HTR-8/SVneo (cell line): Measurements from ENCODE around the gene SLC44A1.
A peak's percentile ranks its signal among the peaks of the same experiment; 100 is the strongest.

ENCODE experiments used
- DNase-seq: peaks from one replicate; pipeline ENCODE4 v3.0.0; 2011; ENCODE audit warnings: low spot score, mixed read lengths; ENCODE audit not compliant: insufficient read length
- FAIRE-seq: peaks from 2 replicates; lab custom pipeline; 2011; peaks lifted over from hg19 to GRCh38; lab: Jason Lieb, UNC

SLC44A1 gene

GRCh38 chr9:105295986-105296385 lies 51.5 kb downstream of the SLC44A1 start:
- DNase-seq (no peak), FAIRE-seq (no peak)

- DNase-seq (no peak), FAIRE-seq (no peak)
Measured at GRCh38 chr9:105296445-105296844, 52.0 kb downstream of the SLC44A1 start.

- no peak for FAIRE-seq
- DNase-seq, result peak; percentile 34
Measured at GRCh38 chr9:105296877-105297287, 52.4 kb downstream of the SLC44A1 start.

GRCh38 chr9:105297442-105298075 lies 53.1 kb downstream of the SLC44A1 start:
- FAIRE-seq (no peak), DNase-seq (no peak)

DNA sequence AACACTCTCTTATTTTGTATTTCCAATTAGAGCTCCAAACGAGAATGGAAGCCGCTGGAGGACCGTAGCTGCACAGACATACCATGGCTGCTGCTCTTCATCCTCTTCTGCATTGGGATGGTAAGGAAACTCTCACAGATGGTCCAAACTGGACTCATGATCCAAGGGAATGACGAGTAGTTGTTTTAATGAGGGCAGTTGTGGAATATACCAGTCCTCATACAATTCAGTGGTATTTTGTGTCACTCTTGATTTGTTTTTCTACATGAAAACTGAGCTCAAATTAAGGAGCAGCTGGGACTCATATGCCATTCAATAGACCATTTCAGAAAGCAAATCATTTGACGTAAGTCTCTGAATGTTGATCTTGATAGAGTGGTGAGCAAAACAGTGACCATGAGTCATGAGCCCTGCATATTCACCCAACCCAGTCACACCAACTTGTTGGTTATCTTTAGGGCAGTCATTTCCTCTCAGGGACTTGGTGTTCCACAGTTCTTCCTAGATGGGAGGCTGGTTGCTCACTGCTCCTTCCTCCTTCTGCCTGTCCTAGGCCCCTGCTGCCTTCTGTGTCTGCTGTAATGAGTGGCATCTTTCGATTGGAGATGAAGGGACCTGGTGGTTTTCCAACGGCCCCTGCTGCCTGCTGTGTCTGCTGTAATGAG lies 54.9 kb downstream of the SLC44A1 start:
- peak; percentile 67 for DNase-seq
- FAIRE-seq, result no peak

- DNase-seq (no peak), FAIRE-seq (no peak)
Measured at GRCh38 chr9:105302728-105303127, 58.3 kb downstream of the SLC44A1 start.

- FAIRE-seq (no peak), DNase-seq (no peak)
Measured at GRCh38 chr9:105305856-105306255, 61.4 kb downstream of the SLC44A1 start.

DNA sequence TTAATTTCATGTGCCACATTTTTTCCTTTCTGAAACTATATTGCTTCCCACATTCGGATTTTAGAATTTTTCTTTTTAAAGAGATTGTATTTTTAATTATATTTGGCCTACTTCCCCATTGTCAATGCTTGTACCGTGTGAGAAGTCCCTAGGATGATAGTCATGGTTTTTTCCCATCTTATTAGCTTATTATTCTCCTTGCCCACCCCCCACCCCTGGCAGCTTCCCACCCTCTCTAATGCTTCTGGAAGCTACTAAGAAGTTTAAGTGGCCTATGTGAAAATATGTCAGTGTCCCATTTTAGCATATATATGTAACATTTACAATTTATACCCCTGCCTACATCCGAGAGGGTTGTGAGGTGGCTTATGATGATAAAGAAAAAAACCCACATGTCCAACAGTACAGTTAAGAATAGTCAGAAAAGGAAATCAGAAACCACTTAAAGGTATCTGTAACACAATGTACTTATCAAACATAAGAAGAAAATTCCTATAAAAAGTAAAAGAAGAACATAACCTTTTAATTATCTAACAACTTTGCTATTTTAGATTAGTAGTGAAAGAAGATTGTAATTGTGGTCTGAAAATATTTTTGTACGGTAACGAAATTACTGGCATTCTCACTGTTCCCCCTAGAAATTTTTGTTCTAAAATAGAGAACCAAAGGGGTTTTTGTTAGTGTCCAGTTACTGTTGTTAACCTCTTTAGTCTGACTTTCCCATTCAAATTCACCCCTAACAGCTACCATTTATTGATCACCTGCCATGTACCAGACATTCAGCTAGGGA lies 62.1 kb downstream of the SLC44A1 start:
- FAIRE-seq (no peak), DNase-seq (no peak)

DNA sequence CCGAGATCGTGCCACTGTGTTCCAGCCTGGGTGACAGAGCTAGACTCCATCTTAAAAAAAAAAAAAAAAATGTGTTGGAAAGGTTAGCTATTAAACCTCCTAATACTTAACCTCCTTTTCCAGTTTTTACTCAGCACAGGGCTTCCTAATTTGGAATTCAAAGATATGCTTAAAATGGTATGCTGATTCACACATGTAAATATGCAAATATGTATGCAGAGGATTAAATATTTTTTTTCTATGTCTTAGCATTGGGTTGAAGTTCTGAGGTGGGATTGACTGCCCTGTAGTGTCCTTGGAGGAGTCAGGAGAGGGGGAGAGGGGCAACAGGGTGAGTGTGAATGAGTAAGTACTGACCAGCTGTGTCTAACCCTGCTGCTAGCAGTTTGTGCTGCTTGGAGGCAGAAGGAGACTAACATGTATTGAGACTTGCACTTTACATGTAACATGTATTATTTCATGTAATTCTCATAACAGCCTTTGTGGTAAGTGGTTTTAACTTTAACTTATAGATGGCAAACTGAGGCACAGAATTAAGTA lies 63.2 kb downstream of the SLC44A1 start:
- FAIRE-seq (no peak), DNase-seq (no peak)

- DNase-seq (no peak), FAIRE-seq (no peak)
Measured at GRCh38 chr9:105308461-105309341, 64.2 kb downstream of the SLC44A1 start.

DNA sequence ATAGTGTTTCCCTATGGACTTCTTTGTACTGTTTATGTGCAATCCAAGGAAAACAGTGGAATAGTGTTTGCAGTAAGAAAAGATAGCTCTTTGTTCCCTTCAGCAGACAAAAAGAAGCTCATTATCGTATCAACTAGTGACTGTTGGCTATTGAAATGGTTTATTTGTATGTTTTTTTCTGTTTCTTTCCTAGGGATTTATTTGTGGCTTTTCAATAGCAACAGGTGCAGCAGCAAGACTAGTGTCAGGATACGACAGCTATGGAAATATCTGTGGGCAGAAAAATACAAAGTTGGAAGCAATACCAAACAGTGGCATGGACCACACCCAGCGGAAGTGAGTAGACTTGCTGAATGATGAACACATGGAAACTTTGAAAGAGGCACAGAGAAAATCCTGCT lies 65.1 kb downstream of the SLC44A1 start:
- no peak for DNase-seq
- FAIRE-seq, result no peak

DNA sequence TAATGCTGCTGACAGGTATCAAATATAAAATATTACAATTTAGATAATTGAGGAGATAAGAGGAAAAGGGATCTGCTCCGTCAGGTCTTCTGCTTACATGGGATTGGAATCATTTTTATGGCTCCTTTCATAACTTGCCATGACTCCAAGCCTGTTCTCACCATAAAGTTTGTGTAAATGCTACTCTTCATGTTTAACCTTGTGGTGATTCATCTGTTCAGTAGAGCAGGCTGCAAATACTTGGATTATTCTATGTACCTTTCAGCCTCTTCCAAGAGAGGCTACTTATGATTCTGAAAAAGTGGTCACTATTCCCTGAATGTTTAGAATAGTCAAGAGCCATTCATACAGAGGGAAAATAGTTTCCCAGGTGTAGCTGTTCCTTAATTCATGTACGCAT lies 66.9 kb downstream of the SLC44A1 start:
- DNase-seq (no peak), FAIRE-seq (no peak)

DNA sequence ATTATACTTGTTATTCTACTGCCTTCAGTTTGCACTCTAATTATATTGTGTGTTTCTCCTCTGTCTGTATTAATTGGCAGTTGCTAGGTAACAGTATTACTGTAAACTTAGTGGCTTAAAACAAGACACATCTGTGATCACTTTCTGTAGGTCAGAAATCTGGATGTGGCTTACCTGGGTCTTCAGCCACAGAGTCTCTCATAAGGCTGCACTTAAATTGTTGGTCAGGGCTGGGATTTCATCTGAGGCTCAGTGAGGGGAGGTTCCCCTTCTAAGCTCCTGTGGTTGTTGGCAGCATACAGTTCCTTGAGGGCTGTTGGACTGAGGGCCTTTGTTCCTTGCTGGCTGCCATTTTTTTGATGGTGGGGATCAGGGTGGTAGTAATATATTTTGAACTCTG lies 68.8 kb downstream of the SLC44A1 start:
- DNase-seq, result no peak
- no peak for FAIRE-seq

DNA sequence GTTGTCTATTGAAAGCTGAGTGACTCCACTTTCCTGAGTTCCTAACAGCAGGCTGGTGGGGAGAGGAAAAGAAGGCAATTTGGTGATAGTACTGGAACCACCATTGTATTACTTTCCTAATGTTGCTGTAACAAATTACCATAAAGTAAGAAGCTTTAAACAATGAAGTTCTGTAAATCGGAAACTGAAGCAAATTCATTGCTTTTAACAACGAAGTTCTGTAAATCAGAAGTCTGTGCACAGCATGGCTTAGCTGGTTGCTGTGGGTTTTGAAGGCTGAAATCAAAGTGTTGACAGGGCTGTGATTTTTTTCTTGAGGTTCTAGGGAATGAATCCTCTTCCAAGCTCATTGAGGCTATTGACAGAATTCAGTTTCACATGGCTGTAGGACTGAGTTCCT lies 72.3 kb downstream of the SLC44A1 start:
- FAIRE-seq, result no peak

GRCh38 chr9:105318729-105319191 lies 74.3 kb downstream of the SLC44A1 start:
- DNase-seq, result no peak
- no peak for FAIRE-seq

More for the DNA sequence above, 72.3 kb downstream of the SLC44A1 start:
- DNase-seq, result no peak

DNA sequence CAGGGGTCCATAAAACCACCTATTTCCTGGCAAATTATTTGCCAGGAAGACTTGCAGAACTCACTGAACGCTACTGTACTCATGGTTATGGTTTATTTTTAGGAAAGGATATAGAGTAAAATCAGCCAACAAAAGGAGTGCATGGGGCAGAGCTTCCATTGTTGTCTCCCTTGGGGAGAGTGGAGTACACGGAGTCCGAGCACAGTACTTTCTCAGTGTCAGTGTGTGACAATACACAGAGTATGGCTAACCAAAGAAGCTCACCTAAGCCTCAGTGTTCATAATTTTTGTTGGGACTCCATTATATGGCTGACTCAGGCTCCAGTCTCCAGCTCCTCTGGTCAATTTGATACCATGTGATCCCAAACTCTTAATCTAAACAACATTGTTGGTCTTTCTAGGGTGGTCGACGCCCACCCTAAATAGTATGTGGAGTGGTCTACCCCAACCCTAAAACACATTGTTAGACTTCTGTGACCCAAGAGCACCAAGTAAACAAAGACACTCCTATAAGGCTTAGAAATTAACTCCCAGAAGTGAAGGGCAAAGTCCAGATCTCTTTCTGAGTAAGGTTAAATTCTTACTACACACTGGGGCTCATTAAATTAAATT lies 74.9 kb downstream of the SLC44A1 start:
- DNase-seq (no peak), FAIRE-seq (no peak)

- no peak for DNase-seq
- no peak for FAIRE-seq
Measured at GRCh38 chr9:105320568-105320967, 76.1 kb downstream of the SLC44A1 start.

GRCh38 chr9:105328296-105328695 lies 83.8 kb downstream of the SLC44A1 start:
- DNase-seq, result no peak
- no peak for FAIRE-seq

GRCh38 chr9:105328872-105329718 lies 84.6 kb downstream of the SLC44A1 start:
- FAIRE-seq (no peak), DNase-seq (no peak)
